Cardiac fibroblast (primary cell): Measurements from ENCODE around the gene TRMT61A.

Source experiments
- DNase-seq, 2 donors: peaks; one replicate each; pipeline versions ENCODE4 v3.0.0 to v3.0.0-alpha.2; 2010; ENCODE audit warnings: low read depth in 2 of 2
- H3K4me3 ChIP-seq, 2 donors: replicated peaks in 1 of 2; 1 replicate in 1 of 2; 2 replicates in 1 of 2; pipeline ENCODE4 v1.5.1; 2011; ENCODE audit warnings: low read depth in 2 of 2, low read length in 2 of 2, mild to moderate bottlenecking in 2 of 2, moderate library complexity in 1 of 2
- CTCF ChIP-seq: IDR thresholded peaks from one replicate; pipeline ENCODE4 v1.5.1; 2011; ENCODE audit warnings: low read depth, mild to moderate bottlenecking, low read length, inconsistent platforms

The TRMT61A gene

GRCh38 chr14:103519837-103520212 is 9.2 kb upstream of the TRMT61A start:
- H3K4me3 ChIP-seq = no peak overlapping the region
- no peak for DNase-seq
- TF ChIP-seq CTCF = no peak

GRCh38 chr14:103520269-103520656 is 8.7 kb upstream of the TRMT61A start:
- no peak for TF ChIP-seq CTCF
- no peak for DNase-seq
- H3K4me3 ChIP-seq = no peak overlapping the region

- DNase-seq = peak; percentile 45 to 58
- peak overlapping the region; percentile 33 to 41 for H3K4me3 ChIP-seq
- TF ChIP-seq CTCF = peak; percentile 33
These were observed 8.1 kb upstream of the TRMT61A start for GRCh38 chr14:103520657-103521437.

GRCh38 chr14:103521438-103521950 is 7.5 kb upstream of the TRMT61A start:
- TF ChIP-seq CTCF = no peak
- no peak for DNase-seq
- peak overlapping the region; percentile 33 to 41 for H3K4me3 ChIP-seq

- peak overlapping the region; percentile 41 to 47 for H3K4me3 ChIP-seq
- no peak for TF ChIP-seq CTCF
- no peak for DNase-seq
These were observed 6.9 kb upstream of the TRMT61A start for GRCh38 chr14:103521951-103522563.

GRCh38 chr14:103522649-103523574 is 6.1 kb upstream of the TRMT61A start, which contains the start of gene CKB:
Gene CKB, minus strand, starts transcription at chr14:103522830. Its CDS starts 337 bp downstream, at chr14:103522493.
- H3K4me3 ChIP-seq = peak within 1 kb of the TSS; percentile 41 to 47
- peak; percentile 44 to 59 for DNase-seq
- no peak for TF ChIP-seq CTCF
